HCT116 (cell line): Measurements from ENCODE around the gene UAP1. TPM values are rescaled to one million over a fixed set of nuclear protein-coding genes. Genes with fewer than 3 reads are reported as not detected.

ENCODE experiments used
- ATAC-seq: fragments of 200-7000 bp; cut with Tn5 transposase; 2 replicates; pipeline ENCODE4 v1.9.1; 2020; ENCODE audit warnings: mild to moderate bottlenecking, moderate library complexity
- BruUV-seq: library from RNA; stranded (reverse); fragments of 400-500 nt; replicated peaks from 2 replicates; lab custom pipeline; 2021; lab: Mats Ljungman, UMichigan
- CTCF ChIA-PET: fragments of 300-600 bp; sonication (Branson Sonifier 250); formaldehyde crosslinking; loops from one replicate; lab custom pipeline; 2021; ENCODE audit warnings: antibody characterized with exemption; lab: Charles Lee
- POLR2A ChIA-PET: fragments of 300-600, 350-600 bp; sonication (Branson Sonifier 250); formaldehyde crosslinking; loops from one replicate; lab custom pipeline; 2021; ENCODE audit warnings: antibody characterized with exemption; lab: Charles Lee
- RAD21 ChIA-PET, 2 experiments: fragments of 300-600 bp; sonication (Branson Sonifier 250); formaldehyde crosslinking; loops; one replicate each; lab custom pipeline; 2023; ENCODE audit warnings: low total read pairs in 2 of 2; ENCODE audit not compliant: uncharacterized antibody in 2 of 2, unreplicated experiment in 2 of 2, low non-redundant PET in 1 of 2; lab: Charles Lee
- DNase-seq: peaks from one replicate; pipeline ENCODE4 v3.0.0-alpha.2; 2010; ENCODE audit warnings: low read depth, low spot score
- H2AFZ ChIP-seq: fragments of 200-600 bp; shearing (Covaris generic), sonication (generic); 2 replicates; pipeline ENCODE4 v1.6.1; 2017; ENCODE audit warnings: low read depth, mixed run types, mixed read lengths, antibody characterized with exemption, low read length; ENCODE audit not compliant: poor library complexity, severe bottlenecking
- H3K27ac ChIP-seq: 2 replicates; pipeline ENCODE4 v1.5.1; 2012; ENCODE audit warnings: low read depth, low read length
- H3K27me3 ChIP-seq: fragments of 200-600 bp; sonication (generic); 2 replicates; pipeline ENCODE4 v1.6.1; 2016; ENCODE audit warnings: mixed run types, low read length, mixed read lengths; ENCODE audit not compliant: insufficient read depth
- H3K36me3 ChIP-seq, 2 experiments: fragments of 200-500 bp in 1 of 2; fragments of 200-600 bp in 1 of 2; sonication (Bioruptor generic) in 1 of 2; sonication (generic) in 1 of 2; 2 replicates each; pipeline versions ENCODE4 v1.5.1 to v1.6.1; 2014 to 2016; ENCODE audit warnings: low read length in 2 of 2, inconsistent platforms in 1 of 2, mixed read lengths in 1 of 2, mixed run types in 1 of 2; ENCODE audit not compliant: insufficient read depth in 2 of 2, control insufficient read depth in 1 of 2
- H3K4me1 ChIP-seq, 2 experiments: fragments of 200-600 bp in 1 of 2; sonication (generic) in 1 of 2; 2 replicates each; pipeline versions ENCODE4 v1.5.1 to v1.6.1; 2012 to 2017; ENCODE audit warnings: low read length in 2 of 2, inconsistent platforms in 1 of 2, mild to moderate bottlenecking in 1 of 2, mixed read lengths in 1 of 2, mixed run types in 1 of 2, moderate library complexity in 1 of 2; ENCODE audit not compliant: insufficient read depth in 2 of 2, control insufficient read depth in 1 of 2
- H3K4me2 ChIP-seq: fragments of 200-600 bp; sonication (generic); 2 replicates; pipeline ENCODE4 v1.6.1; 2017; ENCODE audit warnings: mixed run types, low read length, mixed read lengths
- H3K4me3 ChIP-seq, 2 experiments: fragments of 200-600 bp in 1 of 2; sonication (generic) in 1 of 2; replicated peaks in 1 of 2; 2 replicates each; pipeline ENCODE4 v1.5.1; 2011 to 2016; ENCODE audit warnings: low read length in 2 of 2, control low read depth in 1 of 2, low read depth in 1 of 2, mild to moderate bottlenecking in 1 of 2, mixed read lengths in 1 of 2, mixed run types in 1 of 2
- H3K79me2 ChIP-seq: fragments of 200-600 bp; sonication (generic); 2 replicates; pipeline ENCODE4 v1.6.1; 2017; ENCODE audit warnings: mild to moderate bottlenecking, mixed run types, low read length, moderate library complexity, mixed read lengths; ENCODE audit not compliant: insufficient read depth
- H3K9ac ChIP-seq: fragments of 200-600 bp; sonication (generic); 2 replicates; pipeline ENCODE4 v1.6.1; 2016; ENCODE audit warnings: low read length, mixed read lengths
- H3K9me2 ChIP-seq: fragments of 200-600 bp; sonication (generic), shearing (Covaris generic); 2 replicates; pipeline ENCODE4 v1.6.1; 2017; ENCODE audit warnings: mixed run types, mild to moderate bottlenecking, moderate library complexity; ENCODE audit not compliant: insufficient read depth
- H3K9me3 ChIP-seq, 2 experiments: fragments of 200-500 bp in 1 of 2; fragments of 200-600 bp in 1 of 2; sonication (Bioruptor generic) in 1 of 2; sonication (generic) in 1 of 2; 2 replicates each; pipeline ENCODE4 v1.6.1; 2014 to 2017; ENCODE audit warnings: low read length in 2 of 2, mixed read lengths in 2 of 2, inconsistent platforms in 1 of 2, low read depth in 1 of 2, mild to moderate bottlenecking in 1 of 2, mixed run types in 1 of 2, moderate library complexity in 1 of 2; ENCODE audit not compliant: control insufficient read depth in 1 of 2, insufficient read depth in 1 of 2
- H4K20me1 ChIP-seq: fragments of 200-600 bp; sonication (generic), shearing (Covaris generic); 2 replicates; pipeline ENCODE4 v1.6.1; 2017; ENCODE audit warnings: mixed run types, mild to moderate bottlenecking, moderate library complexity; ENCODE audit not compliant: insufficient read depth
- CEBPB ChIP-seq: IDR thresholded peaks from 2 replicates; pipeline ENCODE4 v1.6.1; 2012; ENCODE audit warnings: low read depth
- EGR1 ChIP-seq: IDR thresholded peaks from 2 replicates; pipeline ENCODE4 v1.6.1; 2012; ENCODE audit warnings: low read depth
- ELF1 ChIP-seq: IDR thresholded peaks from 2 replicates; pipeline ENCODE4 v1.6.1; 2012; ENCODE audit warnings: low read depth, borderline replicate concordance
- EZH2 ChIP-seq: fragments of 200-600 bp; sonication (generic); IDR thresholded peaks from 2 replicates; pipeline ENCODE4 v1.6.1; 2017; ENCODE audit warnings: antibody characterized with exemption, mixed run types
- EZH2phosphoT487 ChIP-seq: fragments of 200-600 bp; IDR thresholded peaks from 2 replicates; pipeline ENCODE4 v1.6.1; 2018; ENCODE audit warnings: antibody characterized with exemption, borderline replicate concordance
- POLR2AphosphoS5 ChIP-seq: IDR thresholded peaks from 2 replicates; pipeline ENCODE4 v1.6.1; 2011; ENCODE audit warnings: mild to moderate bottlenecking, low read depth, low read length, moderate library complexity
- RAD21 ChIP-seq: IDR thresholded peaks from 2 replicates; pipeline ENCODE4 v1.6.1; 2012; ENCODE audit warnings: low read depth, mild to moderate bottlenecking
- SRF ChIP-seq: IDR thresholded peaks from 2 replicates; pipeline ENCODE4 v1.6.1; 2012; ENCODE audit warnings: low read depth
- ZFX ChIP-seq: fragments of 450-650 bp; IDR thresholded peaks from 2 replicates; pipeline ENCODE4 v1.6.1; 2017
- ZNF274 ChIP-seq: fragments of 200-500 bp; sonication (Bioruptor generic); IDR thresholded peaks from 2 replicates; pipeline ENCODE4 v1.6.1; 2014; ENCODE audit warnings: mild to moderate bottlenecking, low read depth, low read length, inconsistent platforms
- intact Hi-C: fragments of 100-400 bp; cut with micrococcal nuclease; formaldehyde crosslinking; loops from 2 replicates; pipeline ENCODE4 v1.10.0; 2022
- total RNA-seq: library from RNA; stranded (reverse); gene quantifications from one replicate; pipeline ENCODE4 v1.2.1, GENCODE V29; 2021; ENCODE audit not compliant: unreplicated experiment
- TF ChIP-seq, protein P1 (sequence below), 3 experiments: fragments of 200-600 bp in 1 of 3; sonication (generic) in 1 of 3; IDR thresholded peaks in 2 of 3; conservative IDR thresholded peaks in 1 of 3; 2 replicates each; pipeline ENCODE4 v1.5.1; 2012 to 2017; ENCODE audit warnings: low read depth in 2 of 3, low read length in 2 of 3, antibody characterized with exemption in 1 of 3, borderline replicate concordance in 1 of 3, control low read depth in 1 of 3, mild to moderate bottlenecking in 1 of 3, mixed read lengths in 1 of 3, mixed run types in 1 of 3, moderate library complexity in 1 of 3; ENCODE audit not compliant: insufficient read depth in 1 of 3
- TF ChIP-seq, protein P2 (sequence below): IDR thresholded peaks from 2 replicates; pipeline ENCODE4 v1.6.1; 2012
- TF ChIP-seq, protein P3 (sequence below): IDR thresholded peaks from 2 replicates; pipeline ENCODE4 v1.6.1; 2012
- TF ChIP-seq, protein P4 (sequence below): IDR thresholded peaks from 2 replicates; pipeline ENCODE4 v1.6.1; 2012; ENCODE audit warnings: low read depth

UAP1 gene
- total RNA-seq, 1 experiment from 2014 or later: 51.4 TPM

DNA sequence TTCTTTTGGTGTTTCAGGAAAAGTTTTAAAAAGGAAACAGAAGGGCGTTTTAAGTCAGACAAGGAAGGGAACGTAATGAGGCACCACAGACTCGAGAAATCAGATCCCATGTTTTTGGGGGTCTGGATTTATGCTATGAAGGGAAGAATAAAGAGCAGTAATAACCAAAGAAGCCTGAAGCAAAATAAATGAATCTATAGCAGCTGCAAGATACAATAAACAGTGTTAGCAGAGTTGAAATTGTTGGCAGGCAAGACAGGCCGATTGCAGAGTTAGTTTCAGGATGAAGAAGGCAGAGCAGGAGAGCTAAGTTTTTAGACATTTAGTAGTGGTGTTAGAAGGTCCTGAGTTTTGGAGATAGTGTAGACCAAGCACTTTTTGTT, 71.2 kb downstream of the UAP1 start:
- TF ChIP-seq EZH2phosphoT487 (no peak), SRF (no peak), ZFX (no peak), ELF1 (no peak), ZNF274 (no peak), EGR1 (no peak), RAD21 (no peak), POLR2AphosphoS5 (no peak), CEBPB (no peak), EZH2 (no peak)
- TF ChIP-seq, protein P1, sequence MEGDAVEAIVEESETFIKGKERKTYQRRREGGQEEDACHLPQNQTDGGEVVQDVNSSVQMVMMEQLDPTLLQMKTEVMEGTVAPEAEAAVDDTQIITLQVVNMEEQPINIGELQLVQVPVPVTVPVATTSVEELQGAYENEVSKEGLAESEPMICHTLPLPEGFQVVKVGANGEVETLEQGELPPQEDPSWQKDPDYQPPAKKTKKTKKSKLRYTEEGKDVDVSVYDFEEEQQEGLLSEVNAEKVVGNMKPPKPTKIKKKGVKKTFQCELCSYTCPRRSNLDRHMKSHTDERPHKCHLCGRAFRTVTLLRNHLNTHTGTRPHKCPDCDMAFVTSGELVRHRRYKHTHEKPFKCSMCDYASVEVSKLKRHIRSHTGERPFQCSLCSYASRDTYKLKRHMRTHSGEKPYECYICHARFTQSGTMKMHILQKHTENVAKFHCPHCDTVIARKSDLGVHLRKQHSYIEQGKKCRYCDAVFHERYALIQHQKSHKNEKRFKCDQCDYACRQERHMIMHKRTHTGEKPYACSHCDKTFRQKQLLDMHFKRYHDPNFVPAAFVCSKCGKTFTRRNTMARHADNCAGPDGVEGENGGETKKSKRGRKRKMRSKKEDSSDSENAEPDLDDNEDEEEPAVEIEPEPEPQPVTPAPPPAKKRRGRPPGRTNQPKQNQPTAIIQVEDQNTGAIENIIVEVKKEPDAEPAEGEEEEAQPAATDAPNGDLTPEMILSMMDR (IDR thresholded peaks at IDR 0.05 in 2 of 3, conservative IDR thresholded peaks at IDR 0.05 in 1 of 3; ENCODE audit: borderline replicate concordance in 1 of 3, insufficient read depth in 1 of 3, low read depth in 2 of 3, low read length in 2 of 3): no peak
- TF ChIP-seq, protein P2, sequence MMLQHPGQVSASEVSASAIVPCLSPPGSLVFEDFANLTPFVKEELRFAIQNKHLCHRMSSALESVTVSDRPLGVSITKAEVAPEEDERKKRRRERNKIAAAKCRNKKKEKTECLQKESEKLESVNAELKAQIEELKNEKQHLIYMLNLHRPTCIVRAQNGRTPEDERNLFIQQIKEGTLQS: no peak
- TF ChIP-seq, protein P3, sequence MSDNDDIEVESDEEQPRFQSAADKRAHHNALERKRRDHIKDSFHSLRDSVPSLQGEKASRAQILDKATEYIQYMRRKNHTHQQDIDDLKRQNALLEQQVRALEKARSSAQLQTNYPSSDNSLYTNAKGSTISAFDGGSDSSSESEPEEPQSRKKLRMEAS: no peak
- TF ChIP-seq, protein P4, sequence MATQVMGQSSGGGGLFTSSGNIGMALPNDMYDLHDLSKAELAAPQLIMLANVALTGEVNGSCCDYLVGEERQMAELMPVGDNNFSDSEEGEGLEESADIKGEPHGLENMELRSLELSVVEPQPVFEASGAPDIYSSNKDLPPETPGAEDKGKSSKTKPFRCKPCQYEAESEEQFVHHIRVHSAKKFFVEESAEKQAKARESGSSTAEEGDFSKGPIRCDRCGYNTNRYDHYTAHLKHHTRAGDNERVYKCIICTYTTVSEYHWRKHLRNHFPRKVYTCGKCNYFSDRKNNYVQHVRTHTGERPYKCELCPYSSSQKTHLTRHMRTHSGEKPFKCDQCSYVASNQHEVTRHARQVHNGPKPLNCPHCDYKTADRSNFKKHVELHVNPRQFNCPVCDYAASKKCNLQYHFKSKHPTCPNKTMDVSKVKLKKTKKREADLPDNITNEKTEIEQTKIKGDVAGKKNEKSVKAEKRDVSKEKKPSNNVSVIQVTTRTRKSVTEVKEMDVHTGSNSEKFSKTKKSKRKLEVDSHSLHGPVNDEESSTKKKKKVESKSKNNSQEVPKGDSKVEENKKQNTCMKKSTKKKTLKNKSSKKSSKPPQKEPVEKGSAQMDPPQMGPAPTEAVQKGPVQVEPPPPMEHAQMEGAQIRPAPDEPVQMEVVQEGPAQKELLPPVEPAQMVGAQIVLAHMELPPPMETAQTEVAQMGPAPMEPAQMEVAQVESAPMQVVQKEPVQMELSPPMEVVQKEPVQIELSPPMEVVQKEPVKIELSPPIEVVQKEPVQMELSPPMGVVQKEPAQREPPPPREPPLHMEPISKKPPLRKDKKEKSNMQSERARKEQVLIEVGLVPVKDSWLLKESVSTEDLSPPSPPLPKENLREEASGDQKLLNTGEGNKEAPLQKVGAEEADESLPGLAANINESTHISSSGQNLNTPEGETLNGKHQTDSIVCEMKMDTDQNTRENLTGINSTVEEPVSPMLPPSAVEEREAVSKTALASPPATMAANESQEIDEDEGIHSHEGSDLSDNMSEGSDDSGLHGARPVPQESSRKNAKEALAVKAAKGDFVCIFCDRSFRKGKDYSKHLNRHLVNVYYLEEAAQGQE: no peak
- TF ChIP-seq, all 23 proteins: peak for 0
- ChIA-PET POLR2A (no interaction called here), RAD21 (no interaction called here), CTCF (interaction anchor here (1.0 to 1.1 kb wide), 2 partner anchors 19 to 20 kb away, joined by 3 read pairs; no protein-coding TSS in a partner anchor)
- H3K36me3 ChIP-seq: no peaks in the 10 kb centered on the region
- H3K4me3 ChIP-seq: no peak overlapping the region
- H4K20me1 ChIP-seq: no peaks in the 10 kb centered on the region
- H3K9me3 ChIP-seq: no peaks in the 10 kb centered on the region
- no peak overlapping the region for H3K4me2 ChIP-seq
- H3K9me2 ChIP-seq: no peaks in the 10 kb centered on the region
- ATAC-seq (no peak), DNase-seq (no peak)
- intact Hi-C loops: no loop called here
- H3K9ac ChIP-seq: no peak overlapping the region
- H2AFZ ChIP-seq: no peak overlapping the region
- no TSS peak for BruUV-seq
- no peaks in the 10 kb centered on the region for H3K79me2 ChIP-seq
- H3K27me3 ChIP-seq: no peaks in the 10 kb centered on the region
- H3K27ac ChIP-seq: no peak overlapping the region
- peaks cover 0 to 3% of the 10 kb centered on the region in 2 experiments; a peak in 1 of 4 replicates for H3K4me1 ChIP-seq
